Neuronal stem cell (in vitro differentiated cells): Measurements from ENCODE around the gene FOXP1.
A peak's percentile ranks its signal among the peaks of the same experiment; 100 is the strongest.

Experiments used
- DNase-seq: peaks from one replicate; pipeline ENCODE4 v3.0.0-alpha.2; 2013; ENCODE audit warnings: low spot score
- H2AFZ ChIP-seq: one replicate; pipeline ENCODE4 v1.6.1; 2013; ENCODE audit warnings: mild to moderate bottlenecking, low read length, inconsistent platforms
- H2AK5ac ChIP-seq: 2 replicates; pipeline ENCODE4 v1.6.1; 2013; ENCODE audit warnings: low read depth, mild to moderate bottlenecking, inconsistent platforms, low read length, moderate library complexity, mixed read lengths
- H2BK120ac ChIP-seq: 2 replicates; pipeline ENCODE4 v1.6.1; 2013; ENCODE audit warnings: low read depth, mild to moderate bottlenecking, inconsistent platforms, low read length, moderate library complexity, mixed read lengths
- H2BK12ac ChIP-seq: one replicate; pipeline ENCODE4 v1.6.1; 2013; ENCODE audit warnings: low read length, inconsistent platforms
- H2BK15ac ChIP-seq: 2 replicates; pipeline ENCODE4 v1.6.1; 2013; ENCODE audit warnings: mild to moderate bottlenecking, low read length, inconsistent platforms, mixed read lengths
- H2BK5ac ChIP-seq: one replicate; pipeline ENCODE4 v1.6.1; 2013; ENCODE audit warnings: inconsistent platforms, mild to moderate bottlenecking, low read length, moderate library complexity
- H3K14ac ChIP-seq: one replicate; pipeline ENCODE4 v1.6.1; 2013; ENCODE audit warnings: low read length, inconsistent platforms
- H3K18ac ChIP-seq: 2 replicates; pipeline ENCODE4 v1.6.1; 2013; ENCODE audit warnings: low read length, inconsistent platforms
- H3K23ac ChIP-seq: 2 replicates; pipeline ENCODE4 v1.6.1; 2013; ENCODE audit warnings: low read depth, mild to moderate bottlenecking, mixed read lengths, low read length, inconsistent platforms; ENCODE audit not compliant: poor library complexity
- H3K27ac ChIP-seq: replicated peaks from 3 replicates; pipeline ENCODE4 v1.5.1; 2013; ENCODE audit warnings: low read length, inconsistent platforms
- H3K27me3 ChIP-seq, 3 experiments: 2 replicates each; pipeline ENCODE4 v1.6.1; 2013; ENCODE audit warnings: low read length in 3 of 3, mild to moderate bottlenecking in 2 of 3, inconsistent platforms in 1 of 3, low read depth in 1 of 3, mixed read lengths in 1 of 3, moderate library complexity in 1 of 3; ENCODE audit not compliant: control insufficient read depth in 3 of 3, insufficient read depth in 3 of 3
- H3K36me3 ChIP-seq, 2 donors: replicated peaks in 1 of 2; 2 replicates each; pipeline ENCODE4 v1.6.1; 2013; ENCODE audit warnings: low read length in 2 of 2; ENCODE audit not compliant: control insufficient read depth in 2 of 2, insufficient read depth in 2 of 2
- H3K4ac ChIP-seq: 2 replicates; pipeline ENCODE4 v1.6.1; 2013; ENCODE audit warnings: inconsistent platforms, mild to moderate bottlenecking, low read length, moderate library complexity
- H3K4me1 ChIP-seq, 2 donors: 1 replicate in 1 of 2; 2 replicates in 1 of 2; pipeline ENCODE4 v1.6.1; 2013; ENCODE audit warnings: low read length in 2 of 2, low read depth in 1 of 2; ENCODE audit not compliant: control insufficient read depth in 2 of 2, insufficient read depth in 1 of 2
- H3K4me2 ChIP-seq: one replicate; pipeline ENCODE4 v1.6.1; 2013; ENCODE audit warnings: mild to moderate bottlenecking, low read length, inconsistent platforms; ENCODE audit not compliant: insufficient read depth, poor library complexity, severe bottlenecking
- H3K4me3 ChIP-seq, 2 donors: 2 replicates each; pipeline ENCODE4 v1.5.1; 2013; ENCODE audit warnings: low read length in 2 of 2, mild to moderate bottlenecking in 2 of 2, inconsistent platforms in 1 of 2, moderate library complexity in 1 of 2
- H3K79me1 ChIP-seq: one replicate; pipeline ENCODE4 v1.6.1; 2013; ENCODE audit warnings: low read depth, mild to moderate bottlenecking, inconsistent platforms, low read length, moderate library complexity
- H3K9ac ChIP-seq: one replicate; pipeline ENCODE4 v1.6.1; 2013; ENCODE audit warnings: mild to moderate bottlenecking, low read depth, low read length, inconsistent platforms; ENCODE audit not compliant: poor library complexity
- H3K9me3 ChIP-seq, 2 donors: replicated peaks in 1 of 2; 2 replicates each; pipeline versions ENCODE3 to v1.6.1; 2013; ENCODE audit warnings: low read length in 2 of 2, mild to moderate bottlenecking in 2 of 2, inconsistent platforms in 1 of 2, low read depth in 1 of 2, mixed read lengths in 1 of 2, moderate library complexity in 1 of 2; ENCODE audit not compliant: control insufficient read depth in 2 of 2, insufficient read depth in 1 of 2
- H4K8ac ChIP-seq: one replicate; pipeline ENCODE4 v1.6.1; 2013; ENCODE audit warnings: low read depth, mild to moderate bottlenecking, inconsistent platforms, low read length, moderate library complexity
- H4K91ac ChIP-seq: one replicate; pipeline ENCODE4 v1.6.1; 2013; ENCODE audit warnings: low read length, low read depth, mild to moderate bottlenecking, inconsistent platforms; ENCODE audit not compliant: poor library complexity
- WGBS, 2 donors: extraction: QIAGEN DNeasy Blood & Tissue Kit; methylation state at CpG; one replicate each; pipeline ENCODE4 v1.1.7; 2013; ENCODE audit warnings: missing lambda C conversion rate in 2 of 2, mixed read lengths in 1 of 2; ENCODE audit not compliant: insufficient read length in 2 of 2, insufficient replicate concordance in 1 of 2; ENCODE audit errors: extremely low coverage in 2 of 2; 5-methylcytosine and 5-hydroxymethylcytosine counted together

FOXP1 gene

GRCh38 chr3:71545330-71545729 is 38.2 kb downstream of the FOXP1 start:
- H3K27ac ChIP-seq: no peak overlapping the region
- no peak for DNase-seq
- no CpG with 5 or more reads among the region's 2 CpGs for WGBS, 2 donors
- no peak overlapping the region for H3K14ac ChIP-seq
- H3K79me1 ChIP-seq: no peaks in the 10 kb centered on the region
- no peak overlapping the region for H3K4ac ChIP-seq
- no peak overlapping the region for H2AFZ ChIP-seq
- H2BK5ac ChIP-seq: no peak overlapping the region
- no peak overlapping the region for H2BK15ac ChIP-seq
- no peak overlapping the region for H4K91ac ChIP-seq
- H3K23ac ChIP-seq: no peak overlapping the region
- H3K4me1 ChIP-seq: peaks cover 4 to 23% of the 10 kb centered on the region in 2 donors
- H3K36me3 ChIP-seq: peaks cover 0 to 2% of the 10 kb centered on the region in 2 donors
- no peak overlapping the region for H4K8ac ChIP-seq
- H3K18ac ChIP-seq: no peak overlapping the region
- H3K27me3 ChIP-seq: no peaks in the 10 kb centered on the region
- H3K4me3 ChIP-seq: no peak overlapping the region
- H2AK5ac ChIP-seq: no peak overlapping the region
- H2BK120ac ChIP-seq: no peak overlapping the region
- no peak overlapping the region for H3K4me2 ChIP-seq
- H3K9me3 ChIP-seq: peaks cover 0 to 2% of the 10 kb centered on the region in 2 donors
- H3K9ac ChIP-seq: no peak overlapping the region
- H2BK12ac ChIP-seq: no peak overlapping the region

DNA sequence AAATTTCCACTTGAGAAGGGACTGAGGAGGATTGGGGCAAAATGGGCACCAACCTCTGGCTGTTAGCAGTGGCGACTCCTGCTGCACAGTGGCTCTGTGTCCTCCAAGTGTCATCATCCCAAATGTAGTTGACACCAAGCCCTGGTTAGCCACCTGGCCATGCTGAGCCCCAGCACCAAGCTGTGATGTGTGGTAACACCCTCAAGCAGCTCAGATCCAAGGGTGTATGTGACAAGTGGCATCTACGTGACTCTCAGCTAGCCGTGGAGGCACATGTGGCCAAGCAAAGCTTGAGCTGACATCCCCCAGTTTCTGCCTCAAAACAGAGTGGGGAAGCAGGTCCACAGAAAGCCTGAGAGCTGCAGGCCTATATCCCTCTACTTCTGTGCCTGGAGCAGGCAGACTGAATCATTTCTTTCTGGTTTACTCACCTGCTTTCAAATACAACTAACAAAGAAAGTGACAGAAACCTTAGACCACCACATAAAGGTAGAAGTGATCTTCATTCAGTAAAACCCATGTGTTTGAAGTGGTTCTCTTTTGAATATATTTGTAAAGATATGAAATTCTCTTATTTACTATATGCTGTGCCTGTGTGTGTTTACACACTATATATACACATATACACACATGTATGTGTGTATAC is 40.0 kb downstream of the FOXP1 start:
- H3K27ac ChIP-seq: no peak overlapping the region
- no peaks in the 10 kb centered on the region for H3K79me1 ChIP-seq
- H2AK5ac ChIP-seq: peak overlapping the region; percentile 65
- H3K9ac ChIP-seq: no peak overlapping the region
- no peak overlapping the region for H2BK12ac ChIP-seq
- H2BK15ac ChIP-seq: no peak overlapping the region
- H2BK120ac ChIP-seq: no peak overlapping the region
- peak overlapping the region; percentile 87 for H3K14ac ChIP-seq
- no peaks in the 10 kb centered on the region for H3K27me3 ChIP-seq
- peaks cover 0 to 2% of the 10 kb centered on the region in 2 donors for H3K9me3 ChIP-seq
- WGBS, 2 donors: no CpG with 5 or more reads among the region's 3 CpGs
- no peak overlapping the region for H3K18ac ChIP-seq
- peaks cover 0 to 2% of the 10 kb centered on the region in 2 donors for H3K36me3 ChIP-seq
- no peak overlapping the region for H3K4me3 ChIP-seq
- H3K4me2 ChIP-seq: no peak overlapping the region
- H2AFZ ChIP-seq: no peak overlapping the region
- no peak overlapping the region for H4K8ac ChIP-seq
- H3K4me1 ChIP-seq: peaks cover 4 to 23% of the 10 kb centered on the region in 2 donors
- no peak for DNase-seq
- no peak overlapping the region for H2BK5ac ChIP-seq
- no peak overlapping the region for H4K91ac ChIP-seq
- H3K23ac ChIP-seq: peak overlapping the region; percentile 44
- H3K4ac ChIP-seq: no peak overlapping the region

- Histone ChIP-seq H3K9ac (no peak overlapping the region), H3K79me1 (no peaks in the 10 kb centered on the region), H2BK120ac (no peak overlapping the region), H3K23ac (no peak overlapping the region), H2BK12ac (no peak overlapping the region), H3K36me3 (peaks cover 0 to 2% of the 10 kb centered on the region in 2 donors), H3K4me2 (no peak overlapping the region), H3K4me3 (no peak overlapping the region), H3K9me3 (peaks cover 0 to 2% of the 10 kb centered on the region in 2 donors), H2AK5ac (no peak overlapping the region), H3K27me3 (no peaks in the 10 kb centered on the region), H3K4me1 (peaks cover 4 to 23% of the 10 kb centered on the region in 2 donors), H3K18ac (peak overlapping the region; percentile 63), H4K8ac (no peak overlapping the region), H2BK5ac (no peak overlapping the region), H2BK15ac (no peak overlapping the region), H3K27ac (no peak overlapping the region), H3K4ac (no peak overlapping the region), H4K91ac (no peak overlapping the region), H2AFZ (peak overlapping the region; percentile 23), H3K14ac (no peak overlapping the region)
- no CpG with 5 or more reads among the region's 23 CpGs for WGBS, 2 donors
- DNase-seq: no peak
Observed at GRCh38 chr3:71542521-71543370, 40.8 kb downstream of the FOXP1 start.

DNA sequence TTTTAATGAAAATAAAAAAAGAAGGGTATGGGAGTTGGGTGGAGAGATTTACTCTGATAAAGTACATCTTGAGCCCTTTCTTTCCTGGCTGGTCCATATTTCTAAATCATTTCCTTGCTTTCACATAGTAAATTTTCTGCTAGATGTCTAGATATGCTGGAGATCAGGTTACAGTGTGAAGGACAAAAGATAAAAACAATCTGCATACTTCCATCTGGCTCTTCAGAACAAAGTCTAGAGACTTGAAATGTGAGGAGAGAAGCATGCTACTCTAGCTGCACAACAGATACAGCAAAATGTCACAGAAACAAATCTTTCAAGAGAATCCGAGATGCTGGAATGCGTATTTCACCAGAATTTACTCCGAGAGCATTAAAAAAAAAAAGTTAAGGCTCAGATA is 42.2 kb downstream of the FOXP1 start:
- Histone ChIP-seq H3K9me3 (peaks cover 0 to 2% of the 10 kb centered on the region in 2 donors), H2BK15ac (no peak overlapping the region), H3K4ac (no peak overlapping the region), H3K9ac (no peak overlapping the region), H3K27me3 (no peaks in the 10 kb centered on the region), H3K4me1 (peaks cover 11 to 29% of the 10 kb centered on the region in 2 donors), H4K8ac (no peak overlapping the region), H2BK5ac (no peak overlapping the region), H3K36me3 (peaks cover 0 to 2% of the 10 kb centered on the region in 2 donors), H3K18ac (no peak overlapping the region), H2BK12ac (no peak overlapping the region), H3K4me3 (no peak overlapping the region), H3K27ac (no peak overlapping the region), H3K14ac (no peak overlapping the region), H2AFZ (no peak overlapping the region), H2BK120ac (no peak overlapping the region), H3K79me1 (no peaks in the 10 kb centered on the region), H4K91ac (no peak overlapping the region), H3K23ac (no peak overlapping the region), H2AK5ac (no peak overlapping the region), H3K4me2 (no peak overlapping the region)
- no CpG with 5 or more reads among the region's 3 CpGs for WGBS, 2 donors
- DNase-seq: no peak
